Activated CD4-positive, alpha-beta T cell treated with anti-CD3 and anti-CD28 coated beads, Interleukin-2, amount 50 U/mL, for 24 hours (primary cell): Measurements from ENCODE around the gene VAX1.
"Not testable (repeated sequence)": the region's sequence is repeated elsewhere in the genome, so short reads cannot be mapped to it uniquely, and the experiment has no call there.

Experiments
- DNase-seq, 2 donors: peaks; one replicate each; pipeline ENCODE4 v3.0.0-alpha.2; 2020; ENCODE audit warnings: low read depth in 1 of 2, low spot score in 1 of 2

Gene VAX1, protein sequence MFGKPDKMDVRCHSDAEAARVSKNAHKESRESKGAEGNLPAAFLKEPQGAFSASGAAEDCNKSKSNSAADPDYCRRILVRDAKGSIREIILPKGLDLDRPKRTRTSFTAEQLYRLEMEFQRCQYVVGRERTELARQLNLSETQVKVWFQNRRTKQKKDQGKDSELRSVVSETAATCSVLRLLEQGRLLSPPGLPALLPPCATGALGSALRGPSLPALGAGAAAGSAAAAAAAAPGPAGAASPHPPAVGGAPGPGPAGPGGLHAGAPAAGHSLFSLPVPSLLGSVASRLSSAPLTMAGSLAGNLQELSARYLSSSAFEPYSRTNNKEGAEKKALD

DNA sequence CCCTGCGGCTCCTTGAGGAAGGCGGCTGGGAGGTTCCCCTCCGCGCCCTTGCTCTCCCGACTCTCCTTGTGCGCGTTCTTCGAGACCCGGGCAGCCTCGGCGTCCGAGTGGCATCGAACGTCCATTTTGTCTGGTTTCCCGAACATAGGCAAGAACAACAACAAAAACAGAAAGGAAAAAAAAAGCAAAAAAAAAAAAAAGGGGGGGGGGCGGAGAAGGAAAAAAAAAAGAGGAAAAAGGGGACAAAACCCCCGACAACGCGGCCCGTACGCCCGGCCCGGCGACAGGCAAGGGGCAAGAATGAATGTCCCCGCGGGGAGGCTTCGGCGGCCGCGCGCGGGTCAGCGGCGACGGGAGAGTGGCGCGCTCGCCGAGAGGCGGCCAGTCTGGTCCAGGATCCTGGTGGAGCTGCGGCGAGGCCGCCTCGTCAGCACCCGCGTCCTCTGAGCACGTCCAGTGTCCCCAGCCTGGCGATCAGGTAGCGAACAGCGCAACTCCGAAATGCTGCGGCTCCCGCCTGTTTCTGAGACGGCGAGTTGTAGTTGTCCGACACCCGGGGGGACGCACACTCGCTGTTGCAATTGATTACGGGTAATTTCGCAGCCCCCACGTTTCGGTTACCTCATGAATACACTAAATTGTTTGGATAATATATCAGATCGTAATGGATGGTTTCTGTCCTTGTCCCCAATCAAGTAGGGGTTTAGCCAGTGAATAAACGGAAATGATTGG, at the start of gene VAX1:
Gene VAX1 (minus strand): TSS at position 360 of the 732 bp plus-strand sequence. CDS start 214 bp downstream, at position 146.
- no peak for DNase-seq

DNA sequence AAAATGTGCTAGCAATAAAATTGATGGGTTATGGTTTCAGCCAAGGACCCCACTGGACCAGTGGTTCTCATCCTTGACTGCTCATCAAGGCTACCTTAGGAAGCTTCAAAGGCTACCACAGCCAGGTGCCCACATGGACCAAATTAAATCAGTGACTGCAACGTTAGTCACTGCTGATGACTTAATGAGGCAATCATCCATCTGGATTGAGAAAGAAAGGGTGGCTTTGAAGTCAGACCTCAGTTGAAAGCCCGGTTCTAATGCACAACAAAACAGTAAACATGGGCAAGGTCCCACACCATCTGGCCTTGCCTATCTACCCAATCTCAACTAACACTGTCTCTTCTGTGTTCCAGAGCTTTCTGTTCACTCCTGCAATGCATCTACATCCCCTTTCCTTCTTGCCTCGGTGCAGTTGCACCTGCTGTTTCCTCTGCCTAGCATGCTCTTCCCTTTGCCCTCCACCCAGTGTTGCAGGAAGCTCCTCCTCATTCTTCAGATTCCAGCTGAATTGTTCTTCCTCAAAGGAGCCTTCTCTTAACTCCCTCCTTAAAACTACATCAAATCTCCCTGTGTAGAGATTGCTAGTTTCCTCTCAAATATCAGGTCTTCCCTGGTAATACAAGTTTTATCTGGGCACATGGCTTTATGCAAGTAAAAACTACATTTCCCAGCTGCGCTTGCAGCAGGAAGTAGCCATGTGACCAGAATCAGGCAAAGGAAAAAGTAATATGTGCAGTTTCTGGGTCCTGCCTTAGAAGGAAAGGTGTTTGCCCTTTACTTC, 49.0 kb upstream of the VAX1 start:
- DNase-seq, result no peak

DNA sequence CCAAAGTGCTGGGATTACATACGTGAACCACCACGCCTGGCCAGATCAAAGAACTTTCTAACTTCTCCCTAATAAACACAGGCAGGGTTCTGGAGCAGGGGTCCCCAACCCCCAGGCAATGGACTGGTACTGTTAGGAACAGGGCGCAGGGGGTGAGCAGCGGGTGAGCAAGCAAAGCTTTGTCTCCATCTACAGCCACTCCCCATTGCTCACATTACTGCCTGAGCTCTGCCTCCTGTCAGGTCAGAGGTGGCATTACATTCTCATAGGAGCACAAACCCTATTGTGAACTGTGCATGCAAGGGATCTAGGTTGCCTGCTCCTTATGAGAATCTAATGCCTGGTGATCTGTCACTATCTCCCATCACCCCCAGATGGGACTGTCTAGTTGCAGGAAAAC, 47.7 kb upstream of the VAX1 start:
- not testable (repeated sequence) for DNase-seq

DNA sequence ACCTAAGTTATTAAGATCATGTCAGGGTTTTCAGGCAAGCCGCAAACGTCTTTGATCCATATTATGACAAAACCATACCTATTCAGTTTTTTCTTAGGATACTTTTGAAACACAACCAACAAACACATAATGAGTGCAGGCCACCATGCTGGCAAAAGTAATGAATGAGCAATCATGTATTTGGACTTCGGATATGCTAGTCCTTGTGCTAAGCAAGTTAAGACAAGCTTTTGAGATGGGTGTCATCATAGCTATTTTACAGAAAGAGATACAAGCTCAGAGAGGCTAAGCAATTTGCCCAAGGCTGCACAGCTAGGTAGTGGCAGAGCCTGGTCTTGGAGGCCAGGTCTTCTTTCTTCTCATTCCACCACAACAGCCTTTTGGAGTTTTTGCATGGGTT, 46.8 kb upstream of the VAX1 start:
- no peak for DNase-seq

DNA sequence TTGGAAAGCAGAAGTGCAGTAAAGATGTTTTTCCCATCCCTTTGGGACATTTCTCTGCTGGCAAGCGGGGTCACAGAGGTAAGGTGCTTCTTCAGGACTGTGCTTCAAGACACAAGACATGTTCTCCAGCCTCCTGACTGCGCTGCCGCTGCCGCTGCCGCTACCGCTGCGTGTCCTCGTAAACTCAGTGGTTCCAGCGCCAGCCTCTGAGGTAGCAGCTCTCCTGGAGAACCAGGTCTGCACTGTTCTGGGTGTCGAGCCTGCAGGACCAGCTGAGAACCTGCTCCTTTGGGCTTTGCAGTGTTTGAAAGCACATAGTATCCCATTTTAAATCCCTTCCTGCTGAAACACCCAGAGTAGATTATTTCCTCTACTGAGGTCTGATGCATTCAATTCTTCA, 46.2 kb upstream of the VAX1 start:
- DNase-seq, result no peak

DNA sequence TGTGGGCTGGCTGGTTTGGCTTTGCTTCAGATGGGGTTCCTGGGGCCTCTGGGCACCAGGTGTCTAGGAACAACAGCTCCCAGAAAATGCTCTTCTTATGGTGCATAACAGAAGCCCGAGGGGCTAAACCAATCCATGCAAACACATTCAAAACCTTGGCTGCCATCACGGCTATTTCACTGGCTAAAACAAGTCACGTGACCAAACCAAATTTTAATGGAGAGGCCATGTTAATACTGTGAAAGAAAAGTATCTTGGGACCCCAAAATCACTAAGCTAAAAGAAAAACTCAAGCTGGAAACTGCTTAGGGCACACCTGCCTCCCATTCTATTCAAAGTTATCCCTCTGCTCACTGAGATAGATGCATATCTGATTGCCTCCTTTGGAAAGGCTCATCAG, 40.1 kb upstream of the VAX1 start:
- no peak for DNase-seq

DNA sequence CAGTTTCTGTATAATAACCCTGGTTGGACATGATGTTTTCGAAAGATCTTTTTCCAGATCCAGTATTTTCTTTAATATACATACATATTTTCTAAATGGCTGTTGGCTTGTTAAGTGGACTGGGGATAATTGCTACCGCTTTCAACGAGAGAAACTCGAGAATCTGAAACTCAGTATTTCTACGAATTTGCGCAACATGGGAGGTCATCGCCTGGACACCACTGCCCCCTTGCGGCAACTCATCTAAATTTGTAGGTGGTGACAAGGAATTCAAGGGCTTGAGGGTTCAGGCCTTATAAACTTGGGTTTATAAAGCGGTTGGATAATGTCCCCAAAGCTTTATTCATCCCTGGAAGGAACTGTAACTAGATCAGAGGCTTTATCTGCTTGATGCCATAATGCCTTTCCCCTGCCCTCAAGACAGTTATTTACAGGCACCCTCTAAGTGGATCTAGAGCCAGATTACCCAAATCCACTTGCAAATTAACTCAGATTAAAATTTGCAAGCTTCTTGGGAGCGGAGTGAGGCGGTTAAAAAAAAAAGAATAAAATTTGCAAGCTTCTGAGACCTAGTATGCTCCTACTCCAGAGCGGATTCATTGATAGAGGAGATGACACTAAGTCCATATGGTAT, 37.9 kb upstream of the VAX1 start:
- DNase-seq, result peak; percentile 58 to 72

DNA sequence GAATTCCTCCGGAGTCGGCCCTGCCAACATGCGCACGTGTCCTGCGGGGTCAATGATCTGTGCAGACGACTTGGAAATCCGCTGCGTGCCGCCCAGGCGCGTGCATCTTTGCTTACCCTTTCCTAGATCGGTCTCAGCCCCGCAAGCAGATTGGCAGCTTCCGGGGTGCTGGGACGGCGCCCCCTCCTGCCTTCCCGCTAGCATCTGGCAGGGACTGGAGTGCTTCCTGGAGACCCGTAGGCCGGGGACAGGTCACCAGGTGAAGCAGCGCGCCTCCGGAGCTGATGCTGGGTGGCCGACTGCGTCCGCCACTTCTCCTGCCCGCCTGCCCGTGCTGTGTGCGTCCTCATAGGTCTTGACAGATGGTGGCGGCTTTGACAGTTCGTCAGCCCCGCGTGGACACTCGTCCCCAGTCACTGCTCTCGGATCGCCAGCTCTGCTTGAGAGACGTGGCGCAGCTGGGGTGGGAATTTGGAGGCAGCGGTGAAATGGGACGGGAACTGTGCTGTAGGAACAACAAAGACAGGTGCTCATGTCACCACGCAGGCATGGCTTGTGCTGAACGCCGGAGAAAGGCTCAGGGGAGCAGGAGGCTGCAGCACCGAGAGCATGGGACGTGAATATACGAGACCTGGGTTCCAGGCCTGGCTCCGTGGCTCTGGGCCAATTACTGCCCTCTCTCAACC, 37.3 kb upstream of the VAX1 start:
- no peak for DNase-seq

DNA sequence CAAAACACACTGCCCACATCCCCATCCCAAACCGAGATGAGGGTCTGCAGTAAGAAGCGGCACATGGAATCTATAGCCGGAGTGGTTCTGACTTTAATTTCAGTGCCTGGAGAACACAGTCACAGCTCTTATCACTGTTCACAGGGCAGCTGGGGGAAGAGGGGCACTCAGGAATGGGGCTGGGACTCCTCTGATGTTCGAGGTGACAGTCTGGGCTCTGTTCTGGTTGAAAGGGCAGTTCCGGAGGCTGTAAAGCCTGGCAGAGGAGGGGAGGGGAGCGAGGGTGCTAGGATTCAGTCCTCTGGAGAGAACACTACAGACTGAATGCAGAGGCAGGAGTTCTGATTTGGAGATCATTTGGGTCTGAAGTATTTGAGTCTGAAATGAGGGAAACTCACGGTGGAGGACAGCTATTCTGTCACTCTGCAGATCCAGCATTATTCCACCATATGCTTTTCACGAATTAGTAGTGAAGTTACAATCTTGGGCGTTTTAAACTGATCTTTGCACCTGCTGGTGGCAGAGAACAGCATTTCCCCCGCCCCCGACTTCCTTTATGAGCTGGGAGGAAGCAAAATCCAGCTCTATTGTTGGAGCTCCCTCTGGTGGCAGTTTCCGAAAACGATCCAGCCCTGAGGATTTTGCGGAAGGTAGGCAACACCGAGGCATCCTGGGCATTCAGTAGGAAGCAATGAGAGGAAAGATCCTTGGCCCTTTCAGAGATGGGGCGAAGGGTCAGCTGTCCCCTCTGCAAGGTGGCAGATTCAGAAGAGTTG, 36.6 kb upstream of the VAX1 start:
- DNase-seq, result peak; percentile 76 to 81

DNA sequence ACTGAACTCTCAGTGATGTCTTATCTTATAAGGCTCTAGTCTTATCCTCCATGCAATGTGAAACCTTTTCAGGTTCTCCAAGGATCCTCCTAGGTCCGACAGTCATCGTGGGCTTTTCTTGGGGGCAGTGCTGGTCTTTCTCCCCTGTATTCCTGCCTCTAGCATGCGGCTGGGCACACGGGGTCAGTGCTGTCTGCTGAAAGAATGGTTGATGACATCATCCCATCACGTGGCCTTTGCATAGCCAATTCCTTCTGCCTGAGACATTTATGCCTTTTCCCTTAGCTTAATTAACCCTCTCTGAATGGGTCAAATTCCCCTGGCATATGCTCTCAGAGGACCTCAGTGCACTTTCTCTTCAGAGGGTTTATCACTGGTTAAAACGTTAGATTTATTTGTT, 32.2 kb upstream of the VAX1 start:
- no peak for DNase-seq

DNA sequence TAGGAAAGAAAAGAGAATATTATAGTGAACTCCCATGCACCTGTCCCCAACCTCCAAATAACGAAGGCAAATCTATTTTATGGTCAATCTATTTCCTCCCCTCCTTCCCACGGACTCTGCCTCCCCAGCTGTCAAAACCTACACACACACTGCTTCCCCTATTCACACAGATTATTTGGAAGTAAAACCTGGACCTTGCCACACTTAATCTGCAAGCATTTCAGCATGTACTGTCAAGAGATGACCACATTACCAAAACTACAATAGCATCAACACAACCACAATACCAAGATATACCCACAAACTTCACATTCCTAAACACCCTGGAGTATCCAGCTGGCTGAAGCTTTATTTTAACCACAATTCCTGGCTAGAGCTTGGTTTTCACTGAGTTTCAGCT, 31.4 kb upstream of the VAX1 start:
- no peak for DNase-seq

DNA sequence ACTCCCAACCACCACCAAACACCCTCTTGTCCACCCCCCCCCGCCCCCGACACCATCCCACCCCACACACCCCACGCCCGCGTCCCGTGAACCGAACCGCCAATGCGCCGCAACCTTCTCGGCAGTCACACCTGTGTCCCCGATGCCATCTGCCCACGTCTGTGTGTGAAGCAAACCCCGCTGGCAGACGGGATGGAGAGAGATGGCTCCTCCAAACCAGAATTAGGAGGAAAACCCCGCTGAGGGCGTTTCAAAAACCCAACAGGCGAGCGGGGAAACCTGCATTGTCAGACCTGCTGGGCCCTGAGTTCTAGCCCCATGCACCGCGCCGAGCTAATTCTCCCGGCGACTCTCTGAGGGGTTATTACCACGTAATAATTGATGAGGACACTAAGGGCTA, 30.7 kb upstream of the VAX1 start:
- DNase-seq, result no peak

DNA sequence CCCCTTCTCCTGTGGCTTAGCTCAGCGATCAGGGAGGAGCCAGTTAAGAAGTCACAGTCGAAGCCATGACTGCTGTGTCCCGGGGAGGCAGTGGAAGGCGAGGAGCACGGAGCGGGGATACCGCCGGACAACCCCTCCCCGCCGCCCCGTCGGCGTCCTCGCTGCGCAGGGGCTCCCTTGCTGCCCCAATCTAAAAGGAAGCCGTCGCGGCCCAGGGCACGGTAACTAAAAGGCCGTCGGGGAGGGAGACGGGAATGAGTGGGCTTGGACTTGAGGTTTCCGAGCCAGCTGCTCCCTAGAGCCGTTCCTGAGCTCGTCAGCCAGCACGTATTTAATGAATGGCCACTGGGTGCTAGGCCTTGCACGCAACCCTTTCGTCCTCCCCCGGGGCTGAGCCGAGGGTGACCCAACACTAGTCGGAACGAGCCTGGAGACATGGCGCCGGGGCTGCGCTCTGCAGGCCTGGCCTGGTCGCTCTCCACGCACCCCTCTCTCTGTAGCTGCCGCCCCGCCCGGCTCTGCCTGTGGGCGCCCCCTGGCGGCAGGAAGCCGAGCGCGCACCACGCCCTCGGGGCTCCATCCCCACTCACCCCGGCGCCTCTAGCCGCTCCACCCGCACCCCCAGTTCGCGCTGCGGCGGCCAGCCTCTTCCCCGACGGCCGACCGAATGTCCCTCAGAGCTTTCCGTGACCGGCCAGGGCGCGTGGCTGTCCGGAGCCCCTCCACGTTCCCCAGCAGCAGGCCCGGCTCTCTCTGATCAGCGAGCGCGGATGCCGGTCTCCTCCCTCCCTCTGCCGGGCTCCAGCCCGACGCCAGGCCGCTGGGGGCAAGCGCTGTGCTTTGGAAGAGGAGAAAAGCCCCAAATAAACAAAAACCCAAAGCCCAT, 30.0 kb upstream of the VAX1 start:
- peak; percentile 51 to 54 for DNase-seq

DNA sequence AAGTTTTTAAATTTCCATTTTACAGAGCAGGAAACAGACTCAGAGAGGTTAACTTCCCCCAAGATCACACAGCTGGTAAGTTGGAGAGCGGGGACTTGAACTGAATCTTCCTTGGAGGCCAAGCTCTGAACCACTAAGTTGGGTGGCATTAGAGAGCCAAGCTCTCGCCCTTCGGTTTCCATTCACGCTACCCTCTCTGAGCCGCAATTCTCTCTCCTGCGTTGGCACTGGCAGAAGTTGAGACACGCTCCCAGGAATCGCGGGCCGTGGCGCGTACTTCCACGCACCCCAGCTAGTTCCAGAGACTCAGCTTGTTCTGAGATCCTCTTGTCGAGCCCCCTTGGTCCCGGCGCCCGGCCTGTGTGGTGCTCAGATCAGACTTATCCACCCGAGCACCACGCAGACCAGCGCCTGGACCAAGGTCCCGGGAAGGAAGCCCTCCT, 29.3 kb upstream of the VAX1 start:
- DNase-seq, result no peak

DNA sequence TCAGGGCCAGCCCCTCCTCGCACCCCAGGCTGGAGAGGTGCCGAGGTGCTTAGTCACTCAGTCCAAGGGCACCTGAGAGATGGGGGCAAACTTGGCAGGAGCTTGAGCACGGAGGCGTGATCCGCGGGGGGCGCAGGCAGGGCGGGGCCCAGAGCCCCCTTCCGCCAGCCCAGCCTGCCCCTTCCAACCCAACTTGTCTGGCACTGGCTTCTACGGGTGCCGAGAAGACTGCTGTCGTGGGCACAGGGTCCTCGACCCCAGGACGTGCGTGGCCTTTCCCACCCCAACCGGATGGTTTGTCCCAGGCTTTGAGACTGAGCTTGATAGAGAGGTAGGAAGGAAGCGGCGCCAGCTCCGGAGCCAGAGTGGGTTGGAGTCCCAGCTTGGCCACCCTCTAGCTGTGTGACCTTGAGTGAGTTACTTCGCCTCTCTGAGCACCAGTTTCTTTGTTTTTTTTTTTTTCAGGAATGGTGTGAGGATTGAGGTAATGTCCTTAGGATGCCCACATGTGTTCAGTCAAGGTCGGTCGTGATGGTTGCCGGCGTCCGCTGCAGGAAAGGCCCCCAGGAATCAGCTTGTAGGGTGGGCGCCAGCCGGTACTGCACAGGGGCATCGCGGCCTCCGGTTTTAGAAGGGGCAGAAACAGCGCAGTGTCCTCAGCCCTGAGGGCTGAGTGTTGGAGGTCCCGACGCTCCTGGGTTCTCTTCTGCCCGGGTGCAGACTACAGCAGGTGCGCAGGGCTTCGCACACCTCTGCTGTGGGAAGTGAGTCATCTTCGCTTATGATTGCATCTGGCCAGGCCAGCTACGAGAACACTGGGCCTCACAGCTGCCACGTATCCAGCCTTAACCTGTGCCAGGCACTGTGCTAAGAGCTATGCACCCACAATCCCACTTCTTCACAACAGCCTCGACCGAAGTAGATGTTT, 28.6 kb upstream of the VAX1 start:
- no peak for DNase-seq

DNA sequence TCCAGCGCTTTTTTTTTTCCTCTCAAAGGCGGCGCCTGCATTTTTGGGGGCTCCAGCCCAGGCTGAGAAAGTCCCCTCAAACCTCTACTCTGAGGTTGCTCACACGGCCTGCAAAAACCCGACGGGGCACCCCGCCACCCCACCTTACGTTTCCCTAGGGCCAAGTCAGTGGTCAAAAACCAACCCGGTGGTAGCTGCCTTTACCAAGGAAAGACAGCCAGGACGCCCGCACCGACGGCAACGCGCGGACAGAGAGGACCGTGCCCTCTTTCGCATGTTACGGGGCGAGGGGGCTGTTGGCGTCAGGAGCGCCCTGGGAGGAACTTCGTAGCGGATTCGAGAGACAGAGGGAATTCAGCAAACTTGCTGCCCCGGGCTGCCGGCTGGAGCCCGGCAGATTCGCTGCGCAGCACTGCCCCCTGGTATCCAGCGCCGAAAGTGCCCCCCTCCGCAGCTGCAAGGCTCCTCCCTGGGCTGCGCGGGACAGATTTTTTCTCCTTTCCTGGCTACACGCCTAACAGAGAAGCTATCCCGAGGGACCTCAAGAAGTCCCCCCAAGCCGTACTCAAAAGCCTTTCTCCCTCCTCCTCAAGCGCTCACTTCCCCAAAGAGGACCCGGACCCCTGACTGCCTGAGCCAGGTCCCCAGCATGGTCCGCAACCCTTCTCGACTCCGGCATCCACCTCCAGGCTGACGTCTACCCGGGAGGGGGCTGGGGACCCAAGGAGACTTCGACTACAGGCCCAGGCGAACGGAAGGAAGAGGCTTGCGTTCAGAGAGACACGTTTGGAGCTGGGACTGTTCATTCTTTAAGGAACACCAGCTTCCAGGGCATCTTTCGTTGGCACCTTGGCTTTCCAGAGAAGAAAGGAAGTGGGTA, 27.7 kb upstream of the VAX1 start:
- no peak for DNase-seq
